ENCODE data around the gene LLGL2. TPM values are rescaled to one million over a fixed set of nuclear protein-coding genes. Genes with fewer than 3 reads are reported as not detected.

The LLGL2 gene
- total RNA-seq, 1 donor from 2014 or later = 33.1 TPM

DNA sequence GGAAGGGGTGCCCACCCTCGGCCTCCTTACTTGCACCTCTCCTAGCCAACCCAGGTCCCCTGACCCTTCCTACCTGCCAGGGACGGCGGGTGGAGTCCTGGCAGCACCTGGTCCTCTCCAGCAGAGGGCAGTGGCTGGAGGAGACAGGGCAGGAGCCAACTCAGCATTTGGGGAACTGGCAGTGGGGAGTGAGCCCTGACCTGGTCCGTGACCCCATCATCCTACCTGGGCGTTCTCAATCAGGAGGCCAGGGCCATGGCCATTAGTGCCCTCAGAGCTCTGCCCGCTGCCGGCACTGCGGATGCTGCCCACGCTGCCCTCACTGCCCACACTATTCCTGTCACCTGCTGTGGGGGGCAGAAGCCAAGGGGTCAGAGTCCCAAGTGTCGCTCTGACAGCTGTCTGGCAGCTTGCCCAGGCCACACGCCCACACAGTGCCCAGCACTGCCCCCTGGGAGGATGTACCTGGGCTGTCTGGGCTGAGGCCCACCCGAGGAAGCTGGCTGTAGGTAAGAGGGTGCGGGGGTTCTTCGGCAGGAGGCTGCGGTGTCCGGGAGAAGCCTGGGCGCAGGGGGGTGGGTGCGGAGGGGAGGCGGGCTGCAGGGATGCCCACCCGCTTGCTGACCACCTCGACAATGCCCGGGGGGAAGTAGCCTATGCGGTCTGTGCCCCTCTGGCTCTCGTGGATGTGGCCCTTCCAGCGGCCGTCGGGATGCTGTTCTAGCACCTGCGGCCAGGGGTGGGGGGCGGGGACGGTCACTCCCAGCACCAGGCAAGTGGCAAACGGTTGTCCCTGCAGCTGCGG is 20.9 kb upstream of the LLGL2 start:
- Mint-ChIP-seq H3K9me3 (no peaks in the 10 kb centered on the region), H3K4me1 (peaks cover 19% of the 10 kb centered on the region), H3K36me3 (peaks cover 8% of the 10 kb centered on the region), H3K4me3 (no peak overlapping the region), H3K27me3 (ENCODE audit: low read depth) (no peaks in the 10 kb centered on the region), H3K27ac (no peak overlapping the region)
- TF ChIP-seq, protein P1, sequence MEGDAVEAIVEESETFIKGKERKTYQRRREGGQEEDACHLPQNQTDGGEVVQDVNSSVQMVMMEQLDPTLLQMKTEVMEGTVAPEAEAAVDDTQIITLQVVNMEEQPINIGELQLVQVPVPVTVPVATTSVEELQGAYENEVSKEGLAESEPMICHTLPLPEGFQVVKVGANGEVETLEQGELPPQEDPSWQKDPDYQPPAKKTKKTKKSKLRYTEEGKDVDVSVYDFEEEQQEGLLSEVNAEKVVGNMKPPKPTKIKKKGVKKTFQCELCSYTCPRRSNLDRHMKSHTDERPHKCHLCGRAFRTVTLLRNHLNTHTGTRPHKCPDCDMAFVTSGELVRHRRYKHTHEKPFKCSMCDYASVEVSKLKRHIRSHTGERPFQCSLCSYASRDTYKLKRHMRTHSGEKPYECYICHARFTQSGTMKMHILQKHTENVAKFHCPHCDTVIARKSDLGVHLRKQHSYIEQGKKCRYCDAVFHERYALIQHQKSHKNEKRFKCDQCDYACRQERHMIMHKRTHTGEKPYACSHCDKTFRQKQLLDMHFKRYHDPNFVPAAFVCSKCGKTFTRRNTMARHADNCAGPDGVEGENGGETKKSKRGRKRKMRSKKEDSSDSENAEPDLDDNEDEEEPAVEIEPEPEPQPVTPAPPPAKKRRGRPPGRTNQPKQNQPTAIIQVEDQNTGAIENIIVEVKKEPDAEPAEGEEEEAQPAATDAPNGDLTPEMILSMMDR (IDR thresholded peaks at IDR 0.05; ENCODE audit: unreplicated experiment) = peak; percentile 36
- no peak for DNase-seq (ENCODE audit: low spot score in 2 of 2, unreplicated experiment in 2 of 2)

DNA sequence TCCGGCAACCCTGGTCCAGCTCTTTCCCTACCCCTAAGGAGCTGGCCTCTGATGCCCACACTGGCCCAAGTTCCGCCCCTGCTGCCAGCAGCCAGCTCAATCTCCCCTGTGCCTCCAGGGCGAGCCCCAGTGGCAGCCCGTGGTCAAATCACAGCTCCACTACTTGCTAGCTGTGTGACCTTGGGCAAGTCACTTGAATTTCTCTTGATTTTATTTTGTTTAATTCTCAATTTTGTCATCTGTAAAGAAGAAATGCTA is 20.4 kb upstream of the LLGL2 start:
- Mint-ChIP-seq H3K27me3 (ENCODE audit: low read depth) (no peaks in the 10 kb centered on the region), H3K4me1 (peaks cover 17% of the 10 kb centered on the region), H3K36me3 (peaks cover 8% of the 10 kb centered on the region), H3K9me3 (no peaks in the 10 kb centered on the region), H3K4me3 (no peak overlapping the region), H3K27ac (no peak overlapping the region)
- TF ChIP-seq, protein P1 (IDR thresholded peaks at IDR 0.05; ENCODE audit: unreplicated experiment) = no peak
- DNase-seq (ENCODE audit: low spot score in 2 of 2, unreplicated experiment in 2 of 2) = no peak

DNA sequence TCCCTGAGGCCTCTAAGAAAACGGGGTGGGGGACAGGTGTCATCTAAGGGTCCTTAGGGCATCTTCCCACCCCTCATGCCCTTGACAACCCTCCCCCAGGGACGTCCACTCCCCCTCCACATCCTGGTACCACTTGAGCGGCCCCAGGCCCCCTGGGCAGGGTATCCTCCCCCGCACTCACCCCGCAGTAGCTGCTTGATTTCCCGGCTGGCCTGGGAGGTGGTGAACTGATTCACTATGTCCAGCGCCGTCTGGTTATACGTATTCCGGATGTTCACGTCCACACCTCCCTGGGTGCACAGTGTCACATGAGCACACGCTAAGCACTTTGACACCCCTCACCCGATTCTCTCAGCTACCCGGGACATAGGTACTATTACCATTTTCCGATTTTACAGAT is 19.9 kb upstream of the LLGL2 start:
- H3K4me1 Mint-ChIP-seq = peaks cover 17% of the 10 kb centered on the region
- no peak for DNase-seq (ENCODE audit: low spot score in 2 of 2, unreplicated experiment in 2 of 2)
- H3K27ac Mint-ChIP-seq = no peak overlapping the region
- no peaks in the 10 kb centered on the region for H3K9me3 Mint-ChIP-seq
- TF ChIP-seq, protein P1 (IDR thresholded peaks at IDR 0.05; ENCODE audit: unreplicated experiment) = no peak
- H3K36me3 Mint-ChIP-seq = peaks cover 8% of the 10 kb centered on the region
- H3K27me3 Mint-ChIP-seq (ENCODE audit: low read depth) = no peaks in the 10 kb centered on the region
- H3K4me3 Mint-ChIP-seq = no peak overlapping the region

DNA sequence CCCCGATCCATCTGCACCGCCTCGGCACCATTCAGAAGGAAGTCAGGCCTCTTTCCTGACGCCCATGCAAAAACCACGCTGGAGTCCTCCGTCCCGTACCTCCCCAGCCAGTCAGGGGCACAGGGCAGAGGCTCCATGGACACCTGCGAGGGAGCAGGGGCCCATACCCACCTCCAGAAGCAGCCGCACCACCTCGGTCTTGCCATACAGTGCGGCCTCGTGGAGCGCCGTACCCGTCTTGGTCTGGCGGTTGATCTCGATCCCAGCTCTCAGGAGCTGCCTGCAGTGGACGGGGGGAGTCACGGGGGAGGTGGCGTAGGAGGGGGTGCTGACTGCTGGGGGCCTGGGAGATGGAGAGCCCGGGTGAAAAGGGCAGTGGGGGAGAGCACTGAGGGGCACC is 19.4 kb upstream of the LLGL2 start:
- H3K27me3 Mint-ChIP-seq (ENCODE audit: low read depth) = no peaks in the 10 kb centered on the region
- peaks cover 8% of the 10 kb centered on the region for H3K36me3 Mint-ChIP-seq
- H3K27ac Mint-ChIP-seq = no peak overlapping the region
- TF ChIP-seq, protein P1 (IDR thresholded peaks at IDR 0.05; ENCODE audit: unreplicated experiment) = no peak
- no peaks in the 10 kb centered on the region for H3K9me3 Mint-ChIP-seq
- peaks cover 17% of the 10 kb centered on the region for H3K4me1 Mint-ChIP-seq
- DNase-seq (ENCODE audit: low spot score in 2 of 2, unreplicated experiment in 2 of 2) = no peak
- H3K4me3 Mint-ChIP-seq = no peak overlapping the region

DNA sequence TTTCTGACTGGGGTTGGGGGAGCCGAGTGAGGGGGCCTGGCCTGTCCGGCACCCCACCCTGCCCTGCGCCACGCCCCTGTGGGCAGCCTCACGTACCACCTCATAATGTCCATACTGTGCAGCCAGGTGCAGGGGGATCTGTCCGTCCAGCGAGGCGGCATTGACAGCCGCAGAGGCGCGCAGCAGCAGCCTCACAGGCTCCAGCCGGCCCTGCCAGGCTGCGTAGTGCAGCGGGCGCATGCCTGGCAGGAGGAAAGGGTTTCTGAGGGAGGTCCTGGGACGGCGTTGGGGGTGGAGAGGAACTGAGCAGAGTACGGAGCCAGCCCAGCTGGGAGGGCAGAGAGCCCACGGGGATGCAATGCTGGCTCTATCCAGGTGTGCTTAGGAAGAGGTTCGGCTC is 18.6 kb upstream of the LLGL2 start:
- Mint-ChIP-seq H3K36me3 (peaks cover 8% of the 10 kb centered on the region), H3K27me3 (ENCODE audit: low read depth) (no peaks in the 10 kb centered on the region), H3K4me1 (peaks cover 21% of the 10 kb centered on the region), H3K4me3 (no peak overlapping the region), H3K9me3 (no peaks in the 10 kb centered on the region), H3K27ac (no peak overlapping the region)
- no peak for DNase-seq (ENCODE audit: low spot score in 2 of 2, unreplicated experiment in 2 of 2)
- TF ChIP-seq, protein P1 (IDR thresholded peaks at IDR 0.05; ENCODE audit: unreplicated experiment) = no peak
